Smooth muscle cell (in vitro differentiated cells): ENCODE measurements around the gene ING5. TPM values are rescaled to one million over a fixed set of nuclear protein-coding genes. Genes with fewer than 3 reads are reported as not detected.
"Not testable (repeated sequence)": the region's sequence is repeated elsewhere in the genome, so short reads cannot be mapped to it uniquely, and the experiment has no call there.

Source experiments
- DNase-seq: peaks from one replicate; lab custom pipeline; 2025; ENCODE audit not compliant: unreplicated experiment; lab: John Stamatoyannopoulos, UW
- H2AFZ ChIP-seq: fragments of 200-600 bp; sonication (generic); 2 replicates; pipeline ENCODE4 v1.6.0; 2016; ENCODE audit warnings: antibody characterized with exemption, low read depth, mild to moderate bottlenecking
- H3F3A ChIP-seq: fragments of 200-600 bp; sonication (generic); 2 replicates; pipeline ENCODE4 v1.6.0; 2017; ENCODE audit warnings: antibody characterized with exemption, low read depth
- H3K27ac ChIP-seq: fragments of 200-600 bp; sonication (generic); 2 replicates; pipeline ENCODE4 v1.5.1; 2016; ENCODE audit warnings: low read depth, mild to moderate bottlenecking
- H3K27me3 ChIP-seq: fragments of 200-600 bp; sonication (generic); 2 replicates; pipeline ENCODE4 v1.6.1; 2016; ENCODE audit warnings: low read depth, mild to moderate bottlenecking
- H3K36me3 ChIP-seq: fragments of 200-600 bp; sonication (generic); 2 replicates; pipeline ENCODE4 v1.5.1; 2016; ENCODE audit warnings: low read depth
- H3K4me1 ChIP-seq: fragments of 200-600 bp; sonication (generic); 2 replicates; pipeline ENCODE4 v1.5.1; 2016; ENCODE audit warnings: low read depth
- H3K4me2 ChIP-seq: fragments of 200-600 bp; sonication (generic); 2 replicates; pipeline ENCODE4 v1.6.0; 2016; ENCODE audit warnings: mild to moderate bottlenecking
- H3K4me3 ChIP-seq: fragments of 200-600 bp; sonication (generic); 2 replicates; pipeline ENCODE4 v1.5.1; 2016; ENCODE audit warnings: mild to moderate bottlenecking
- H3K79me2 ChIP-seq: fragments of 200-600 bp; sonication (generic); 2 replicates; pipeline ENCODE4 v1.6.0; 2016; ENCODE audit warnings: low read depth, mild to moderate bottlenecking
- H3K9ac ChIP-seq: fragments of 200-600 bp; sonication (generic); 2 replicates; pipeline ENCODE4 v1.6.0; 2016; ENCODE audit warnings: low read depth
- H3K9me3 ChIP-seq: fragments of 200-600 bp; sonication (generic); replicated peaks from 2 replicates; pipeline ENCODE4 v1.5.1; 2016; ENCODE audit warnings: low read depth
- H4K20me1 ChIP-seq: fragments of 200-600 bp; sonication (generic); 2 replicates; pipeline ENCODE4 v1.6.0; 2016; ENCODE audit warnings: low read depth
- CTCF ChIP-seq: fragments of 200-600 bp; sonication (generic); IDR thresholded peaks from 2 replicates; pipeline ENCODE4 v1.5.1; 2017; ENCODE audit warnings: borderline replicate concordance, mild to moderate bottlenecking, antibody characterized with exemption; ENCODE audit not compliant: insufficient read depth, poor library complexity, severe bottlenecking
- WGBS: methylation state at CpG from one replicate; pipeline ENCODE4 v1.1.7; 2016; ENCODE audit warnings: low lambda C conversion rate; 5-methylcytosine and 5-hydroxymethylcytosine counted together
- polyA plus RNA-seq: library from polyadenylated mRNA; unstranded; fragments of >200 nt; fragmentation: Nextera tagmentation; extraction: Ambion mirVana; gene quantifications from 2 replicates; pipeline ENCODE4 v1.2.1, GENCODE V29; 2016
- total RNA-seq: library from RNA; depleted of rRNA; stranded (reverse); fragments of >200 nt; gene quantifications from 2 replicates; pipeline ENCODE4 v1.2.3, GENCODE V29; 2014

ING5 gene
- total and polyA plus RNA-seq, 2 experiments from 2014 or later: 6.7 to 10.6 TPM

- Histone ChIP-seq H3K27ac (no peak overlapping the region), H3K9me3 (no peaks in the 10 kb centered on the region), H2AFZ (no peak overlapping the region), H3K4me3 (no peak overlapping the region), H3K4me1 (no peaks in the 10 kb centered on the region), H3K36me3 (no peaks in the 10 kb centered on the region), H4K20me1 (peaks cover 3% of the 10 kb centered on the region), H3K27me3 (no peaks in the 10 kb centered on the region), H3K4me2 (no peak overlapping the region), H3F3A (no peaks in the 10 kb centered on the region), H3K79me2 (no peaks in the 10 kb centered on the region), H3K9ac (no peak overlapping the region)
- no peak for DNase-seq
- 95% methylated on average over 14 of the region's 14 CpGs for WGBS
- no peak for TF ChIP-seq CTCF
Measured at GRCh38 chr2:241660593-241661213, 41.1 kb upstream of the ING5 start.

- H3K4me1 ChIP-seq, H3K36me3 ChIP-seq, H3K27me3 ChIP-seq, H3K9ac ChIP-seq, H3K27ac ChIP-seq, H2AFZ ChIP-seq, DNase-seq, H3K79me2 ChIP-seq, H3K9me3 ChIP-seq, H3K4me2 ChIP-seq, H3F3A ChIP-seq, H3K4me3 ChIP-seq: not testable (repeated sequence)
- H4K20me1 ChIP-seq: peaks cover 13% of the 10 kb centered on the region
- WGBS: 93% methylated on average over 24 of the region's 24 CpGs
Measured at GRCh38 chr2:241662731-241663130, 39.1 kb upstream of the ING5 start.

- Histone ChIP-seq H3K4me2 (peak overlapping the region; percentile 6), H4K20me1 (peaks cover 13% of the 10 kb centered on the region), H3K9ac (no peak overlapping the region), H2AFZ (no peak overlapping the region), H3K36me3 (no peaks in the 10 kb centered on the region), H3K4me1 (no peaks in the 10 kb centered on the region), H3K27ac (peak overlapping the region; percentile 91), H3K9me3 (no peaks in the 10 kb centered on the region), H3K79me2 (no peaks in the 10 kb centered on the region), H3F3A (no peaks in the 10 kb centered on the region), H3K27me3 (no peaks in the 10 kb centered on the region), H3K4me3 (no peak overlapping the region)
- WGBS: 87% methylated on average over 23 of the region's 23 CpGs
- DNase-seq: no peak
- TF ChIP-seq CTCF: no peak
Measured at GRCh38 chr2:241665731-241666440, 36.0 kb upstream of the ING5 start.

GRCh38 chr2:241666627-241667400 lies 35.0 kb upstream of the ING5 start:
- WGBS: 92% methylated on average over 41 of the region's 42 CpGs
- H3K27me3 ChIP-seq: no peaks in the 10 kb centered on the region
- H3K4me1 ChIP-seq: no peaks in the 10 kb centered on the region
- TF ChIP-seq CTCF: no peak
- H3K27ac ChIP-seq: no peak overlapping the region
- H3K4me2 ChIP-seq: no peak overlapping the region
- no peaks in the 10 kb centered on the region for H3F3A ChIP-seq
- no peaks in the 10 kb centered on the region for H3K79me2 ChIP-seq
- H3K9me3 ChIP-seq: no peaks in the 10 kb centered on the region
- H2AFZ ChIP-seq: no peak overlapping the region
- no peaks in the 10 kb centered on the region for H3K36me3 ChIP-seq
- no peak overlapping the region for H3K4me3 ChIP-seq
- peaks cover 13% of the 10 kb centered on the region for H4K20me1 ChIP-seq
- DNase-seq: no peak
- H3K9ac ChIP-seq: no peak overlapping the region
